HG03103 (cell line): ENCODE results near the gene RSBN1.
A peak's percentile ranks its signal among the peaks of the same experiment; 100 is the strongest.
"Not testable (repeated sequence)": the region's sequence is repeated elsewhere in the genome, so short reads cannot be mapped to it uniquely, and the experiment has no call there.

ENCODE experiments used
- ATAC-seq: cut with Tn5 transposase; IDR thresholded peaks from one replicate; pipeline ENCODE4 v1.9.1; 2021; ENCODE audit warnings: low read depth; ENCODE audit not compliant: unreplicated experiment

The RSBN1 gene

GRCh38 chr1:113783254-113784103 lies 28.8 kb downstream of the RSBN1 start:
- peak; percentile 82 for ATAC-seq

GRCh38 chr1:113782406-113782805 lies 29.9 kb downstream of the RSBN1 start:
- no peak for ATAC-seq

GRCh38 chr1:113780374-113781146 lies 31.7 kb downstream of the RSBN1 start:
- no peak for ATAC-seq

GRCh38 chr1:113779542-113779941 lies 32.7 kb downstream of the RSBN1 start:
- ATAC-seq: no peak

- ATAC-seq: no peak
Observed at GRCh38 chr1:113777561-113777960, 34.7 kb downstream of the RSBN1 start.

- no peak for ATAC-seq
Observed at GRCh38 chr1:113770031-113770430, 42.2 kb downstream of the RSBN1 start.

- no peak for ATAC-seq
Observed at GRCh38 chr1:113769601-113769970, 42.7 kb downstream of the RSBN1 start.

GRCh38 chr1:113768916-113769600 lies 43.2 kb downstream of the RSBN1 start:
- ATAC-seq: no peak

GRCh38 chr1:113765306-113766230 lies 46.7 kb downstream of the RSBN1 start:
- ATAC-seq: no peak

GRCh38 chr1:113763661-113764060 lies 48.6 kb downstream of the RSBN1 start:
- no peak for ATAC-seq

GRCh38 chr1:113761937-113762336 lies 50.3 kb downstream of the RSBN1 start:
- no peak for ATAC-seq

GRCh38 chr1:113760102-113761080 lies 51.9 kb downstream of the RSBN1 start:
- ATAC-seq: no peak

GRCh38 chr1:113759333-113760101 lies 52.8 kb downstream of the RSBN1 start, which contains the start of gene PHTF1:
Gene PHTF1, minus strand, starts transcription at chr1:113759486. Its CDS starts 783 bp downstream, at chr1:113758703.
- peak; percentile 78 for ATAC-seq

GRCh38 chr1:113758631-113759332 lies 53.5 kb downstream of the RSBN1 start:
- ATAC-seq: peak; percentile 34

GRCh38 chr1:113756461-113756860 lies 55.8 kb downstream of the RSBN1 start:
- ATAC-seq: no peak

- not testable (repeated sequence) for ATAC-seq
Observed at GRCh38 chr1:113753333-113753732, 58.9 kb downstream of the RSBN1 start.

- no peak for ATAC-seq
Observed at GRCh38 chr1:113751516-113751915, 60.8 kb downstream of the RSBN1 start.
